ENCODE measurements around the gene F8A1.
"Not testable (repeated sequence)": the region's sequence is repeated elsewhere in the genome, so short reads cannot be mapped to it uniquely, and the experiment has no call there.

F8A1 gene

GRCh38 chrX:154902408-154902807 is 16.3 kb downstream of the F8A1 start:
- DNase-seq (ENCODE audit: low spot score in 2 of 2) (no peak), ATAC-seq (replicated peaks; ENCODE audit: extremely low read depth, poor library complexity, severe bottlenecking) (no peak)
- peaks cover 9% of the 10 kb centered on the region for H3K27me3 Mint-ChIP-seq
- H3K4me3 Mint-ChIP-seq: no peak overlapping the region
- H3K27ac Mint-ChIP-seq (ENCODE audit: low read depth): no peak overlapping the region
- H3K36me3 Mint-ChIP-seq (ENCODE audit: insufficient read depth): no peaks in the 10 kb centered on the region
- H3K9me3 Mint-ChIP-seq: no peaks in the 10 kb centered on the region
- no peaks in the 10 kb centered on the region for H3K4me1 Mint-ChIP-seq

DNA sequence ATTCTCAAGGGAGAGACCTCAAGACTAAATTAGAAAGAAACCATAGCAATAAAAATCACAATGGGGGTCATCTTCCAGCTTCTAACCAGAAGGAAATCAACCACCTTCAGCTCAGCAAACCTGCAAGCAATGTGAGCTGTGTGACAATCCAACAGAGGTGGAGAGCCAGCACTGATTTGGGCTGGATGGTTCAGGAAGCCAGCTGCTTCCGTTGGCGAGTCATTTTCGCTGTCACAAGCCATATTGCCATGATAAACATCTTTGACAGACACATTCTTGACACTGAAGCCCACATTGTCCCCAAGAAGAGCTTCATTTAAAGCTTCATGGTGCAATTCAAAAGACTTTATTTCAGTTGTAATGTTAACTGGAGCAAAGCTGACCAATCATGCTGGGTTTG is 22.7 kb downstream of the F8A1 start:
- ATAC-seq (replicated peaks; ENCODE audit: extremely low read depth, poor library complexity, severe bottlenecking) (no peak), DNase-seq (ENCODE audit: low spot score in 2 of 2) (no peak)
- H3K9me3 Mint-ChIP-seq: no peaks in the 10 kb centered on the region
- no peaks in the 10 kb centered on the region for H3K4me1 Mint-ChIP-seq
- no peak overlapping the region for H3K27ac Mint-ChIP-seq (ENCODE audit: low read depth)
- peaks cover under 1% of the 10 kb centered on the region for H3K36me3 Mint-ChIP-seq (ENCODE audit: insufficient read depth)
- H3K4me3 Mint-ChIP-seq: no peak overlapping the region
- no peaks in the 10 kb centered on the region for H3K27me3 Mint-ChIP-seq

GRCh38 chrX:154910048-154910447 is 23.9 kb downstream of the F8A1 start:
- H3K4me1 Mint-ChIP-seq; H3K27ac Mint-ChIP-seq (ENCODE audit: low read depth); H3K4me3 Mint-ChIP-seq; ATAC-seq (replicated peaks; ENCODE audit: extremely low read depth, poor library complexity, severe bottlenecking); H3K9me3 Mint-ChIP-seq; H3K27me3 Mint-ChIP-seq; H3K36me3 Mint-ChIP-seq (ENCODE audit: insufficient read depth); DNase-seq (ENCODE audit: low spot score in 2 of 2): not testable (repeated sequence)

DNA sequence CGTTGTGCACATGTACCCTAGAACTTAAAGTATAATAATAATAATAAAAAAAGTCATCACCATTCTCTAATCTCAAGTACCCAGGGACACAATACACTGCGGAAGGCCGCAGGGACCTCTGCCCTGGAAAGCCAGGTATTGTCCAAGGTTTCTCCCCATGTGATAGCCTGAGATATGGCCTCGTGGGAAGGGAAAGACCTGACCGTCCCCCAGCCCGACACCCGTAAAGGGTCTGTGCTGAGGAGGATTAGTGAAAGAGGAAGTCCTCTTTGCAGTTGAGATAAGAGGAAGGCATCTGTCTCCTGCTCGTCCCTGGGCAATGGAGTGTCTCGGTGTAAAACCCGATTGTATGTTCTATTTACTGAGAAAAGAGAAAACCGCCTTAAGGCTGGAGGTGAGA is 24.4 kb downstream of the F8A1 start:
- H3K4me3 Mint-ChIP-seq; H3K27ac Mint-ChIP-seq (ENCODE audit: low read depth); H3K36me3 Mint-ChIP-seq (ENCODE audit: insufficient read depth); H3K4me1 Mint-ChIP-seq; ATAC-seq (replicated peaks; ENCODE audit: extremely low read depth, poor library complexity, severe bottlenecking); H3K27me3 Mint-ChIP-seq; DNase-seq (ENCODE audit: low spot score in 2 of 2); H3K9me3 Mint-ChIP-seq: not testable (repeated sequence)

DNA sequence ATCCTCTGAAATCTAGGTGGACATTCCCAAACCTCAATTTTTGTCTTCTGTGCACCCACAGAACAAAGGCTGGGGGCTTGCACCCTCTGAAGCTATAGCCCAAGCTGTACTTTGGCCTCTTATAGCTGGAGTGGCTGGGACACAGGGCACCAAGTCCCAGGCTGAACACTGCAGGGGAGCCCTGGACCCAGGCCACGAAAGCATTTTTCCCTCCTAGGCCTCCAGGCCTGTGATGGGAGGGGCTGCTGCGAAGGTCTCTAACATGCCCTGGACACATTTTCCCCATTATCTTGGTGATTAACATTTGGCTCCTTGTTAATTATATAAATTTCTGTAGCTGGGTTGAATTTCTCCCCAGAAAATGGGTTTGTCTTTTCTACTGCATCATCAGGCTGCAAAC is 27.9 kb downstream of the F8A1 start:
- ATAC-seq (replicated peaks; ENCODE audit: extremely low read depth, poor library complexity, severe bottlenecking): no peak
- Mint-ChIP-seq H3K4me1 (no peaks in the 10 kb centered on the region), H3K27ac (ENCODE audit: low read depth) (no peak overlapping the region), H3K4me3 (no peak overlapping the region), H3K36me3 (ENCODE audit: insufficient read depth) (peaks cover 1% of the 10 kb centered on the region), H3K27me3 (peaks cover 17% of the 10 kb centered on the region), H3K9me3 (no peaks in the 10 kb centered on the region)
- DNase-seq (ENCODE audit: low spot score in 2 of 2): no peak

DNA sequence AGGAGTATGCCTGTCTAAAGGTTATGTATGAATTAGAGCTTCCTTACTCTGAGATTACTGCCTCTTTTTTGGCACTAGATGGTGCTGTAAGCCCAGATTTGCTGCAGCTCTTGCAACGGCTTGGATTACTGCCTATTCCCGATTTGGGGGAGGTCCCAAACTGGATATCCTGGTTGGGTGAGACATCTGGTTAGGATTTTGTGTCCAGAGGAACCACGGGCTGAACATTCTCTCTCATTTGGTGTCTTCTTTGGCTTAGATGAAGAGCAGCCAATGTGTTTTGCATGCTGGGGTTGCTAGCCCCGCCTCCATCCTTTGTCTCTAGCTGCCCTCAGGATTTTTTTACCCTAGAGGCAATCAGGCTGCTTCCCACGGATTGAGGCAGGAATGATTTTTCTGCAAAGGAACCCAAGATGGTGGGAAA is 31.9 kb downstream of the F8A1 start:
- DNase-seq (ENCODE audit: low spot score in 2 of 2) (peak in 1 of 2 donors; percentile 9), ATAC-seq (replicated peaks; ENCODE audit: extremely low read depth, poor library complexity, severe bottlenecking) (no peak)
- Mint-ChIP-seq H3K27ac (ENCODE audit: low read depth) (no peak overlapping the region), H3K27me3 (peaks cover 17% of the 10 kb centered on the region), H3K4me1 (no peaks in the 10 kb centered on the region), H3K4me3 (no peak overlapping the region), H3K9me3 (no peaks in the 10 kb centered on the region), H3K36me3 (ENCODE audit: insufficient read depth) (peaks cover 1% of the 10 kb centered on the region)

DNA sequence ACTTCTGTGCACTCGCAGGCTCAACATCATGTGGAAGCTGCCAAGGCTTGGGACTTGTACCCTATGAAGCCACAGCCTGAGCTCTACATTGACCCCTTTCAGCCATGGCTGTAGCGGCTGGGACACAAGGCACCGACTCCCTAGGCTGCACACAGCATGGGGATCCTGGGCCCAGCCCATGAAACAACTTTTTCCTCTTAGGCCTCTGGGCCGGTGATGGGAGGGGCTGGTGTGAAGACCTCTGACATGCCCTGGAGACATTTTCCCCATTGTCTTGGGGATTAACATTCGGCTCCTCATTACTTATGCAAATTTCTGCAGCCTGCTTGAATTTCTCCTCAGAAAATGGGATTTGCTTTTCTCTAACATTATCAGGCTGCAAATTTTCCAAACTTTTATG is 38.6 kb downstream of the F8A1 start:
- peaks cover 49% of the 10 kb centered on the region for H3K27me3 Mint-ChIP-seq
- ATAC-seq (replicated peaks; ENCODE audit: extremely low read depth, poor library complexity, severe bottlenecking); DNase-seq (ENCODE audit: low spot score in 2 of 2); H3K9me3 Mint-ChIP-seq; H3K27ac Mint-ChIP-seq (ENCODE audit: low read depth); H3K36me3 Mint-ChIP-seq (ENCODE audit: insufficient read depth); H3K4me3 Mint-ChIP-seq; H3K4me1 Mint-ChIP-seq: not testable (repeated sequence)

All from central memory CD8-positive, alpha-beta T cell (primary cell).